Keratinocyte (primary cell): ENCODE data around the gene MRPL53. TPM values are rescaled to one million over a fixed set of nuclear protein-coding genes. Genes with fewer than 3 reads are reported as not detected.

Experiments
- DNase-seq: peaks from one replicate; pipeline ENCODE4 v3.0.0-alpha.2; 2011; ENCODE audit warnings: low read depth, missing footprints, low spot score
- FAIRE-seq: peaks from 2 replicates; lab custom pipeline; 2011; peaks lifted over from hg19 to GRCh38; lab: Jason Lieb, UNC
- H2AFZ ChIP-seq: 2 replicates; pipeline ENCODE4 v1.6.0; 2012; ENCODE audit warnings: low read length, control low read depth, inconsistent platforms; ENCODE audit not compliant: control insufficient read depth
- H3K27ac ChIP-seq: 2 replicates; pipeline ENCODE4 v1.5.1; 2011; ENCODE audit warnings: low read length; ENCODE audit not compliant: control insufficient read depth, insufficient read depth
- H3K27me3 ChIP-seq: 3 replicates; pipeline ENCODE4 v1.6.0; 2011; ENCODE audit warnings: low read length; ENCODE audit not compliant: control insufficient read depth, insufficient read depth; ENCODE audit errors: extremely low read depth
- H3K36me3 ChIP-seq, 2 experiments: 2 replicates in 1 of 2; 3 replicates in 1 of 2; pipeline ENCODE4 v1.5.1; 2011; ENCODE audit warnings: low read length in 2 of 2, mild to moderate bottlenecking in 1 of 2; ENCODE audit not compliant: control insufficient read depth in 2 of 2, insufficient read depth in 2 of 2; ENCODE audit errors: extremely low read depth in 1 of 2
- H3K4me1 ChIP-seq: 3 replicates; pipeline ENCODE4 v1.5.1; 2011; ENCODE audit warnings: low read length; ENCODE audit not compliant: control insufficient read depth, insufficient read depth; ENCODE audit errors: extremely low read depth
- H3K4me2 ChIP-seq: 3 replicates; pipeline ENCODE4 v1.6.0; 2011; ENCODE audit warnings: low read depth, low read length; ENCODE audit not compliant: control insufficient read depth, insufficient read depth; ENCODE audit errors: extremely low read depth
- H3K4me3 ChIP-seq, 3 experiments: fragments of 200-600 bp in 1 of 3; sonication (generic) in 1 of 3; 2 replicates in 2 of 3; 3 replicates in 1 of 3; pipeline ENCODE4 v1.5.1; 2011 to 2016; ENCODE audit warnings: low read length in 3 of 3, mild to moderate bottlenecking in 3 of 3, control low read depth in 2 of 3, inconsistent platforms in 1 of 3, low read depth in 1 of 3, mixed read lengths in 1 of 3, mixed run types in 1 of 3, moderate library complexity in 1 of 3; ENCODE audit not compliant: control insufficient read depth in 2 of 3, insufficient read depth in 2 of 3; ENCODE audit errors: extremely low read depth in 1 of 3
- H3K79me2 ChIP-seq: 2 replicates; pipeline ENCODE4 v1.6.0; 2012; ENCODE audit warnings: low read length; ENCODE audit not compliant: control insufficient read depth, insufficient read depth
- H3K9ac ChIP-seq: 3 replicates; pipeline ENCODE4 v1.6.0; 2011; ENCODE audit warnings: low read length; ENCODE audit not compliant: control insufficient read depth, insufficient read depth; ENCODE audit errors: extremely low read depth
- H3K9me1 ChIP-seq: 3 replicates; pipeline ENCODE4 v1.6.0; 2011; ENCODE audit warnings: low read length; ENCODE audit not compliant: control insufficient read depth, insufficient read depth; ENCODE audit errors: extremely low read depth
- H3K9me3 ChIP-seq: 2 replicates; pipeline ENCODE4 v1.5.1; 2012; ENCODE audit warnings: low read depth, low read length; ENCODE audit not compliant: control insufficient read depth
- H4K20me1 ChIP-seq: 3 replicates; pipeline ENCODE4 v1.6.0; 2011; ENCODE audit warnings: low read length; ENCODE audit not compliant: control insufficient read depth, insufficient read depth; ENCODE audit errors: extremely low read depth
- EZH2 ChIP-seq: IDR thresholded peaks from one replicate; pipeline ENCODE4 v1.6.1; 2012; ENCODE audit warnings: inconsistent platforms, mild to moderate bottlenecking, low read length, moderate library complexity
- dilution Hi-C: fragments of 300-500 bp; cut with MboI; formaldehyde crosslinking; loops from one replicate; pipeline ENCODE4 v1.7.0; 2020; ENCODE audit warnings: low sequenced_read_pairs; ENCODE audit not compliant: extremely low pct_ligation_motif_present
- polyA plus RNA-seq, 5 experiments: library from polyadenylated mRNA; depleted of rRNA in 3 of 5; stranded (reverse) in 3 of 5; stranded (forward) in 1 of 5; unstranded in 1 of 5; fragments of >200 nt; gene quantifications; 1 replicate in 1 of 5; 2 replicates in 3 of 5; 3 replicates in 1 of 5; pipeline versions ENCODE4 v1.2.1 to v1.2.3, GENCODE V29; 2011 to 2012; ENCODE audit warnings: missing spikeins in 2 of 5, low read depth in 1 of 5, low replicate concordance in 1 of 5
- TF ChIP-seq, protein P1 (sequence below), 3 experiments: IDR thresholded peaks in 1 of 3; conservative IDR thresholded peaks in 1 of 3; optimal IDR thresholded peaks in 1 of 3; 2 replicates in 2 of 3; 3 replicates in 1 of 3; pipeline versions ENCODE3 to v1.5.1; 2011; ENCODE audit warnings: low read length in 3 of 3, mild to moderate bottlenecking in 3 of 3, moderate library complexity in 2 of 3, control low read depth in 1 of 3, inconsistent platforms in 1 of 3; ENCODE audit not compliant: insufficient read depth in 2 of 3; ENCODE audit errors: extremely low read depth in 1 of 3

Gene MRPL53
- polyA plus RNA-seq, 1 donor (not counting 4 experiments of a cell fraction or from before 2014, with no cell fraction given), result 31.0 TPM

DNA sequence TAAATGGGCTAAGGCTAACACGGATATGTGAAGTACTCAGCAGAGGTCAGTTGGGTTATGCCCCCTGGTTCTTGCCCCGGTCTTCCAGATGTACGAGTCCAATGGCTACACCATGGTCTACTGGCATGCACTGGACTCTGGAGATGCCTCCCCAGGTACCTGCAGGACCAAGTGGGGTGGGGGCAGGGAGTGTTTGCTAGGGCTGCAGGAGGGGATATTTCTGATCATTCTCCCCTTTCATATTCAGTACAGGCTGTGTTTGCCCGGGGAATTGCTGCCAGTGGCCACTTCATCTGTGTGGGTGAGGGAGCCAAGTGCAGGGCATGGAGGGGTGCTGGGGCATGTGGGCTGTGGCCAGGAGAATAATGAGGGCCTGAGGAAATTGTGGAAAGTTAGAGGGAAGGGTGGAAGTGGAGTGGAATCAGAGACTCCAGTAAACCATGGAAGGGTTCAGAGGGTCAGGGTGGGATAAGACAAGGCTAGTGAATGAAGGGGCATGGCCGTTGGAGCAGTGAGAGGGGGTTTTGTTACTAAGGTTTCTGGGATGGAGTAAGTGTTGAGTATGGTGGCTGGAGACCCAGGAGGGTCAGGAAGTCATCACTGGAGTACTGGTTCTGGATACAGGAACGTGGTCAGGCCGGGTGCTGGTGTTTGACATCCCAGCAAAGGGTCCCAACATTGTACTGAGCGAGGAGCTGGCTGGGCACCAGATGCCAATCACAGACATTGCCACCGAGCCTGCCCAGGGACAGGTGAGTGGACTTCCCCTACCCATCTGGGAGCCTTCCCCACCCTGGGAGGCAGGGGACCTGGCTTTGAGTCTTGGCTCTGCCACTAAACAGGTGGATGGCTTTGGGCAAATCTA is 49.0 kb downstream of the MRPL53 start:
- Histone ChIP-seq H3K27me3 (no peaks in the 10 kb centered on the region), H3K9ac (no peak overlapping the region), H3K4me2 (no peak overlapping the region), H3K79me2 (peaks cover 2% of the 10 kb centered on the region), H3K9me3 (no peaks in the 10 kb centered on the region), H3K27ac (peak overlapping the region; percentile 96), H3K36me3 (peaks cover 14 to 36% of the 10 kb centered on the region in 2 experiments), H3K4me1 (peaks cover 66% of the 10 kb centered on the region), H2AFZ (no peak overlapping the region), H3K9me1 (peaks cover 4% of the 10 kb centered on the region), H3K4me3 (peak overlapping the region in 1 of 3 experiments; percentile 3), H4K20me1 (no peaks in the 10 kb centered on the region)
- DNase-seq (no peak), FAIRE-seq (no peak)
- TF ChIP-seq, protein P1, sequence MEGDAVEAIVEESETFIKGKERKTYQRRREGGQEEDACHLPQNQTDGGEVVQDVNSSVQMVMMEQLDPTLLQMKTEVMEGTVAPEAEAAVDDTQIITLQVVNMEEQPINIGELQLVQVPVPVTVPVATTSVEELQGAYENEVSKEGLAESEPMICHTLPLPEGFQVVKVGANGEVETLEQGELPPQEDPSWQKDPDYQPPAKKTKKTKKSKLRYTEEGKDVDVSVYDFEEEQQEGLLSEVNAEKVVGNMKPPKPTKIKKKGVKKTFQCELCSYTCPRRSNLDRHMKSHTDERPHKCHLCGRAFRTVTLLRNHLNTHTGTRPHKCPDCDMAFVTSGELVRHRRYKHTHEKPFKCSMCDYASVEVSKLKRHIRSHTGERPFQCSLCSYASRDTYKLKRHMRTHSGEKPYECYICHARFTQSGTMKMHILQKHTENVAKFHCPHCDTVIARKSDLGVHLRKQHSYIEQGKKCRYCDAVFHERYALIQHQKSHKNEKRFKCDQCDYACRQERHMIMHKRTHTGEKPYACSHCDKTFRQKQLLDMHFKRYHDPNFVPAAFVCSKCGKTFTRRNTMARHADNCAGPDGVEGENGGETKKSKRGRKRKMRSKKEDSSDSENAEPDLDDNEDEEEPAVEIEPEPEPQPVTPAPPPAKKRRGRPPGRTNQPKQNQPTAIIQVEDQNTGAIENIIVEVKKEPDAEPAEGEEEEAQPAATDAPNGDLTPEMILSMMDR (optimal IDR thresholded peaks at IDR 0.05 in 1 of 3, IDR thresholded peaks at IDR 0.05 in 1 of 3, conservative IDR thresholded peaks at IDR 0.05 in 1 of 3; ENCODE audit: extremely low read depth in 1 of 3, insufficient read depth in 2 of 3, low read length in 3 of 3), result no peak
- TF ChIP-seq EZH2, result no peak
- dilution Hi-C loops, result no loop called here

Other genes with a start within 250 kb of the MRPL53 start
- 0.08 to 0.45 TPM (median 0.22 TPM) in 3 replicates for gene SLC4A5, start 129.3 kb downstream of the MRPL53 start, polyA plus RNA-seq
- gene DCTN1, start 92.4 kb downstream of the MRPL53 start, polyA plus RNA-seq, result 110 to 137 TPM (median 119 TPM) in 3 replicates
- gene C2orf81, start 51.1 kb downstream of the MRPL53 start, polyA plus RNA-seq, result 0.58 to 1.5 TPM (median 0.89 TPM) in 3 replicates
- 35.2 to 54.6 TPM (median 35.2 TPM) in 3 replicates for gene WDR54, start 51.0 kb downstream of the MRPL53 start, polyA plus RNA-seq
- 110 to 180 TPM (median 145 TPM) in 3 replicates for gene RTKN, start 30.7 kb downstream of the MRPL53 start, polyA plus RNA-seq
- 16.8 to 23.9 TPM (median 18.8 TPM) in 3 replicates for gene INO80B, start 17.6 kb downstream of the MRPL53 start, polyA plus RNA-seq
- gene WBP1, start 14.2 kb downstream of the MRPL53 start, polyA plus RNA-seq, result 72.3 to 143 TPM (median 75.5 TPM) in 3 replicates
- gene MOGS, start 7.3 kb downstream of the MRPL53 start, polyA plus RNA-seq, result 52.8 to 72.0 TPM (median 63.1 TPM) in 3 replicates
- 4.7 to 6.7 TPM (median 5.8 TPM) in 3 replicates for gene CCDC142, start 10.3 kb upstream of the MRPL53 start, polyA plus RNA-seq
- 16.8 to 18.2 TPM (median 17.7 TPM) in 3 replicates for gene TTC31, start 10.4 kb upstream of the MRPL53 start, polyA plus RNA-seq
- 0.09 to 0.11 TPM (median 0.10 TPM) in 3 replicates for gene LBX2, start 26.9 kb upstream of the MRPL53 start, polyA plus RNA-seq
- gene PCGF1, start 35.0 kb upstream of the MRPL53 start, polyA plus RNA-seq, result 29.1 to 42.2 TPM (median 33.6 TPM) in 3 replicates
- gene TLX2, start 41.8 kb upstream of the MRPL53 start, polyA plus RNA-seq, result not detected in 3 replicates
- 5.7 to 10.2 TPM (median 5.9 TPM) in 3 replicates for gene DQX1, start 53.6 kb upstream of the MRPL53 start, polyA plus RNA-seq
- 94.9 to 141 TPM (median 114 TPM) in 3 replicates for gene AUP1, start 57.0 kb upstream of the MRPL53 start, polyA plus RNA-seq
- 25.5 to 30.8 TPM (median 27.8 TPM) in 3 replicates for gene HTRA2, start 57.3 kb upstream of the MRPL53 start, polyA plus RNA-seq
- 0.21 to 0.57 TPM (median 0.26 TPM) in 3 replicates for gene LOXL3, start 81.3 kb upstream of the MRPL53 start, polyA plus RNA-seq
- gene DOK1, start 82.0 kb upstream of the MRPL53 start, polyA plus RNA-seq, result 0.97 to 2.0 TPM (median 0.99 TPM) in 3 replicates
- gene M1AP, start 175.7 kb upstream of the MRPL53 start, polyA plus RNA-seq, result 0.19 to 0.26 TPM (median 0.21 TPM) in 3 replicates
- gene SEMA4F, start 181.6 kb upstream of the MRPL53 start, polyA plus RNA-seq, result 8.0 to 10.7 TPM (median 8.6 TPM) in 3 replicates